ENCODE data around the gene ROCK2.

DNA sequence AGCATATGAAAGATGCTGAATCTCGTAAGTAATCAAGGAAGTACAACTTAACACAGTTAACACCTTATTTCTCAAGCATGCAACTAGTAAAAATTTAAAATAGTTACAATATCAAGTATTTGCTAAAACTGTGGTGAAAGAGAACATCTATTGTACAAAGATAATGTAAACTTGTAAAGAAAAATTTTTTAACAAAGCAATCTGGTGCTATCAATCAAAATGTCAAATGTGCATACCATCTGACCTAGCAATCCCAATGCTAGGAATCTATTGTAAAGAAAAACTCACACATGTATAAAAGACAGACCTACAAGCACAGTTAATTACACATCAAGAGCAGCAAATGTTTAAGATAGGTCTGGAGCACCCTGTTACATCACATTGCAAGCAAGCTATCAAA is 99.1 kb downstream of the ROCK2 start:
- no peak for TF ChIP-seq HDAC6 (IDR thresholded peaks at IDR 0.05; ENCODE audit: low read depth, low read length)
- no peak for TF ChIP-seq TEAD4 (IDR thresholded peaks at IDR 0.05; ENCODE audit: low read depth, low read length)
- no peak for TF ChIP-seq POLR2A (IDR thresholded peaks at IDR 0.05; ENCODE audit: control extremely low read depth in 1 of 2, low read depth in 2 of 2, low read length in 2 of 2)
- TF ChIP-seq, protein P1, sequence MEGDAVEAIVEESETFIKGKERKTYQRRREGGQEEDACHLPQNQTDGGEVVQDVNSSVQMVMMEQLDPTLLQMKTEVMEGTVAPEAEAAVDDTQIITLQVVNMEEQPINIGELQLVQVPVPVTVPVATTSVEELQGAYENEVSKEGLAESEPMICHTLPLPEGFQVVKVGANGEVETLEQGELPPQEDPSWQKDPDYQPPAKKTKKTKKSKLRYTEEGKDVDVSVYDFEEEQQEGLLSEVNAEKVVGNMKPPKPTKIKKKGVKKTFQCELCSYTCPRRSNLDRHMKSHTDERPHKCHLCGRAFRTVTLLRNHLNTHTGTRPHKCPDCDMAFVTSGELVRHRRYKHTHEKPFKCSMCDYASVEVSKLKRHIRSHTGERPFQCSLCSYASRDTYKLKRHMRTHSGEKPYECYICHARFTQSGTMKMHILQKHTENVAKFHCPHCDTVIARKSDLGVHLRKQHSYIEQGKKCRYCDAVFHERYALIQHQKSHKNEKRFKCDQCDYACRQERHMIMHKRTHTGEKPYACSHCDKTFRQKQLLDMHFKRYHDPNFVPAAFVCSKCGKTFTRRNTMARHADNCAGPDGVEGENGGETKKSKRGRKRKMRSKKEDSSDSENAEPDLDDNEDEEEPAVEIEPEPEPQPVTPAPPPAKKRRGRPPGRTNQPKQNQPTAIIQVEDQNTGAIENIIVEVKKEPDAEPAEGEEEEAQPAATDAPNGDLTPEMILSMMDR (IDR thresholded peaks at IDR 0.05; ENCODE audit: control extremely low read depth in 1 of 3, insufficient read depth in 1 of 3, low read depth in 1 of 3, low read length in 3 of 3): no peak
- TF ChIP-seq FOSL1 (IDR thresholded peaks at IDR 0.05; ENCODE audit: insufficient read depth, low read depth, low read length): no peak
- TF ChIP-seq BRCA1 (IDR thresholded peaks at IDR 0.05; ENCODE audit: low read depth, low read length): no peak
- TF ChIP-seq CBX5 (IDR thresholded peaks at IDR 0.05; ENCODE audit: low read depth, low read length): no peak
- no peak for TF ChIP-seq EZH2 (IDR thresholded peaks at IDR 0.05; ENCODE audit: low read depth, low read length, severe bottlenecking)
- no peak for TF ChIP-seq SP1 (IDR thresholded peaks at IDR 0.05; ENCODE audit: low read depth, low read length)
- TF ChIP-seq TAF1 (IDR thresholded peaks at IDR 0.05; ENCODE audit: low read depth, low read length): no peak

All from H1 (cell line).